IMR-90 (cell line): ENCODE measurements around the gene RFX3. TPM values are rescaled to one million over a fixed set of nuclear protein-coding genes. Genes with fewer than 3 reads are reported as not detected.

Source experiments
- ATAC-seq: fragments of 200-7000 bp; cut with Tn5 transposase; 2 replicates; pipeline ENCODE4 v1.9.1; 2020; ENCODE audit warnings: low read depth, mild to moderate bottlenecking, moderate library complexity
- BruUV-seq: library from RNA; stranded (reverse); fragments of 400-500 nt; replicated peaks from 2 replicates; lab custom pipeline; 2021; lab: Mats Ljungman, UMichigan
- CTCF ChIA-PET: fragments of 300-600 bp; formaldehyde crosslinking; extraction: SDS; loops from one replicate; lab custom pipeline; 2021; ENCODE audit warnings: antibody characterized with exemption; lab: Yijun Ruan, JAX
- POLR2A ChIA-PET: fragments of 300-600 bp; sonication (Branson Sonifier 250); formaldehyde crosslinking; loops from one replicate; lab custom pipeline; 2022; ENCODE audit warnings: antibody characterized with exemption; ENCODE audit not compliant: unreplicated experiment; lab: Charles Lee
- DNase-seq: peaks from one replicate; pipeline ENCODE4 v3.0.0; 2013
- H2AFZ ChIP-seq: replicated peaks from 2 replicates; pipeline ENCODE3; 2013; ENCODE audit warnings: low read length, mild to moderate bottlenecking; ENCODE audit not compliant: poor library complexity
- H2AK5ac ChIP-seq: 2 replicates; pipeline ENCODE4 v1.6.1; 2013; ENCODE audit warnings: low read depth, low read length, inconsistent platforms
- H2AK9ac ChIP-seq: replicated peaks from 2 replicates; pipeline ENCODE3; 2013; ENCODE audit warnings: mild to moderate bottlenecking, low read depth, low read length, moderate library complexity; ENCODE audit not compliant: poor library complexity
- H2BK120ac ChIP-seq: 2 replicates; pipeline ENCODE4 v1.6.1; 2013; ENCODE audit warnings: low read depth, low read length, inconsistent platforms
- H2BK15ac ChIP-seq: 3 replicates; pipeline ENCODE4 v1.6.1; 2013; ENCODE audit warnings: low read depth, low read length, inconsistent platforms
- H2BK20ac ChIP-seq: 2 replicates; pipeline ENCODE4 v1.6.1; 2013; ENCODE audit warnings: low read depth, mild to moderate bottlenecking, inconsistent platforms, low read length, moderate library complexity
- H2BK5ac ChIP-seq: 2 replicates; pipeline ENCODE4 v1.6.1; 2013; ENCODE audit warnings: mild to moderate bottlenecking, low read depth, low read length, inconsistent platforms; ENCODE audit not compliant: poor library complexity, severe bottlenecking
- H3K14ac ChIP-seq: replicated peaks from 2 replicates; pipeline ENCODE4 v1.6.1; 2013; ENCODE audit warnings: low read depth, low read length, inconsistent platforms
- H3K18ac ChIP-seq: 2 replicates; pipeline ENCODE4 v1.6.1; 2013; ENCODE audit warnings: low read depth, low read length, control low read depth
- H3K23ac ChIP-seq: 2 replicates; pipeline ENCODE4 v1.6.1; 2013; ENCODE audit warnings: low read depth, low read length, inconsistent platforms
- H3K27ac ChIP-seq: 2 replicates; pipeline ENCODE4 v1.5.1; 2013; ENCODE audit warnings: mild to moderate bottlenecking, control low read depth, low read length; ENCODE audit not compliant: insufficient read depth
- H3K27me3 ChIP-seq: 2 replicates; pipeline ENCODE4 v1.6.1; 2013; ENCODE audit warnings: low read length; ENCODE audit not compliant: control insufficient read depth, insufficient read depth
- H3K36me3 ChIP-seq: 2 replicates; pipeline ENCODE4 v1.6.1; 2013; ENCODE audit warnings: low read length, mixed read lengths; ENCODE audit not compliant: control insufficient read depth, insufficient read depth
- H3K4ac ChIP-seq: 2 replicates; pipeline ENCODE4 v1.6.1; 2013; ENCODE audit warnings: low read depth, low read length, inconsistent platforms
- H3K4me1 ChIP-seq: 2 replicates; pipeline ENCODE4 v1.6.1; 2013; ENCODE audit warnings: low read length, mixed read lengths; ENCODE audit not compliant: control insufficient read depth, insufficient read depth
- H3K4me2 ChIP-seq: 2 replicates; pipeline ENCODE4 v1.6.1; 2013; ENCODE audit warnings: low read depth, mild to moderate bottlenecking, control low read depth, low read length, moderate library complexity
- H3K4me3 ChIP-seq: 2 replicates; pipeline ENCODE4 v1.5.1; 2013; ENCODE audit warnings: low read depth, mild to moderate bottlenecking, control low read depth, low read length, moderate library complexity; ENCODE audit not compliant: insufficient read depth
- H3K56ac ChIP-seq: 2 replicates; pipeline ENCODE4 v1.6.1; 2013; ENCODE audit warnings: low read length, inconsistent platforms; ENCODE audit not compliant: insufficient read depth; ENCODE audit errors: extremely low read depth
- H3K79me1 ChIP-seq, 2 experiments: 2 replicates each; pipeline ENCODE4 v1.6.1; 2013; ENCODE audit warnings: low read length in 2 of 2, inconsistent platforms in 1 of 2, low read depth in 1 of 2
- H3K9ac ChIP-seq: 2 replicates; pipeline ENCODE4 v1.6.1; 2013; ENCODE audit warnings: low read depth, low read length, control low read depth
- H3K9me1 ChIP-seq: 2 replicates; pipeline ENCODE4 v1.6.1; 2013; ENCODE audit warnings: low read length, inconsistent platforms; ENCODE audit not compliant: insufficient read depth
- H3K9me3 ChIP-seq: 2 replicates; pipeline ENCODE4 v1.6.1; 2013; ENCODE audit warnings: low read length; ENCODE audit not compliant: control insufficient read depth, insufficient read depth
- H4K20me1 ChIP-seq: 2 replicates; pipeline ENCODE4 v1.6.1; 2013; ENCODE audit warnings: low read length, inconsistent platforms; ENCODE audit not compliant: insufficient read depth
- H4K5ac ChIP-seq: 2 replicates; pipeline ENCODE4 v1.6.1; 2013; ENCODE audit warnings: mild to moderate bottlenecking, low read depth, low read length, control low read depth
- H4K8ac ChIP-seq, 2 experiments: 2 replicates each; pipeline ENCODE4 v1.6.1; 2013; ENCODE audit warnings: low read depth in 2 of 2, low read length in 2 of 2, control low read depth in 1 of 2, inconsistent platforms in 1 of 2
- H4K91ac ChIP-seq: 2 replicates; pipeline ENCODE4 v1.6.1; 2013; ENCODE audit warnings: low read depth, low read length, inconsistent platforms; ENCODE audit not compliant: insufficient read depth
- MAFK ChIP-seq: IDR thresholded peaks from 2 replicates; pipeline ENCODE4 v1.6.1; 2012; ENCODE audit warnings: low read depth, low read length, improper control_type of control experiment
- POLR2A ChIP-seq: IDR thresholded peaks from 2 replicates; pipeline ENCODE4 v1.6.1; 2012; ENCODE audit warnings: mild to moderate bottlenecking, low read depth, low read length
- SMC3 ChIP-seq: fragments of 150-350 bp; IDR thresholded peaks from 2 replicates; pipeline ENCODE4 v1.6.1; 2016; ENCODE audit warnings: low read depth, mild to moderate bottlenecking, antibody characterized with exemption, low read length, moderate library complexity
- WGBS, 2 experiments: methylation state at CpG; one replicate each; pipeline versions ENCODE4 v1.1.5 to v1.1.7; 2013; ENCODE audit warnings: missing lambda C conversion rate in 2 of 2; ENCODE audit not compliant: insufficient read length in 1 of 2; ENCODE audit errors: extremely low coverage in 2 of 2; 5-methylcytosine and 5-hydroxymethylcytosine counted together
- dilution Hi-C: fragments of 300-500 bp; cut with HindIII; formaldehyde crosslinking; loops from one replicate; pipeline ENCODE4 v1.14.3; 2018; ENCODE audit warnings: low sequenced_read_pairs; ENCODE audit not compliant: unreplicated experiment
- in situ Hi-C: fragments of 300-500 bp; cut with MboI; formaldehyde crosslinking; loops from 3 replicates; pipeline ENCODE4 v1.14.3; 2019; ENCODE audit warnings: low sequenced_read_pairs, inconsistent platforms, mixed read lengths
- intact Hi-C: fragments of 100-400 bp; cut with micrococcal nuclease; formaldehyde crosslinking; loops from 2 replicates; pipeline ENCODE4 v1.10.0; 2022
- polyA plus RNA-seq, 3 experiments: library from polyadenylated mRNA; depleted of rRNA; stranded (reverse); fragments of >200 nt; gene quantifications; 2 replicates each; pipeline ENCODE4 v1.2.3, GENCODE V29; 2012; ENCODE audit warnings: low replicate concordance in 1 of 3
- total RNA-seq: library from RNA; depleted of rRNA; stranded (reverse); fragments of >200 nt; gene quantifications from 2 replicates; pipeline ENCODE4 v1.2.3, GENCODE V29; 2012

The RFX3 gene
- total and polyA plus RNA-seq, 2 of the 4 experiments (the other 2 are of a cell fraction), result 1.7 to 2.7 TPM

GRCh38 chr9:3409453-3409852 lies 116.3 kb downstream of the RFX3 start:
- H4K5ac ChIP-seq, result no peak overlapping the region
- no peak overlapping the region for H3K14ac ChIP-seq
- ATAC-seq (no peak), DNase-seq (no peak)
- H3K9me3 ChIP-seq, result no peaks in the 10 kb centered on the region
- no TSS peak for BruUV-seq
- no peak overlapping the region for H3K23ac ChIP-seq
- no peaks in the 10 kb centered on the region for H3K4me1 ChIP-seq
- TF ChIP-seq MAFK (peak; percentile 53), SMC3 (no peak), POLR2A (no peak)
- H3K18ac ChIP-seq, result no peak overlapping the region
- no peak overlapping the region for H4K8ac ChIP-seq
- no peak overlapping the region for H2BK20ac ChIP-seq
- no peak overlapping the region for H2BK15ac ChIP-seq
- H3K4me3 ChIP-seq, result no peak overlapping the region
- no peak overlapping the region for H3K27ac ChIP-seq
- no peak overlapping the region for H2AK9ac ChIP-seq
- H3K56ac ChIP-seq, result no peak overlapping the region
- no peak overlapping the region for H2BK120ac ChIP-seq
- H2BK5ac ChIP-seq, result no peak overlapping the region
- intact Hi-C loops (no loop called here), in situ Hi-C loops (no loop called here), dilution Hi-C loops (no loop called here)
- H3K27me3 ChIP-seq, result no peaks in the 10 kb centered on the region
- H2AK5ac ChIP-seq, result no peak overlapping the region
- H3K9me1 ChIP-seq, result no peaks in the 10 kb centered on the region
- ChIA-PET POLR2A (no interaction called here), CTCF (no interaction called here)
- no peaks in the 10 kb centered on the region for H3K36me3 ChIP-seq
- no peak overlapping the region for H4K91ac ChIP-seq
- no peak overlapping the region for H3K4ac ChIP-seq
- no peaks in the 10 kb centered on the region for H4K20me1 ChIP-seq
- no peak overlapping the region for H2AFZ ChIP-seq
- WGBS, 2 experiments, result no CpG with 5 or more reads among the region's 1 CpG
- no peak overlapping the region for H3K4me2 ChIP-seq
- H3K79me1 ChIP-seq, result no peaks in the 10 kb centered on the region
- no peak overlapping the region for H3K9ac ChIP-seq
